ENCODE data around the gene GMPR2.

Gene GMPR2

DNA sequence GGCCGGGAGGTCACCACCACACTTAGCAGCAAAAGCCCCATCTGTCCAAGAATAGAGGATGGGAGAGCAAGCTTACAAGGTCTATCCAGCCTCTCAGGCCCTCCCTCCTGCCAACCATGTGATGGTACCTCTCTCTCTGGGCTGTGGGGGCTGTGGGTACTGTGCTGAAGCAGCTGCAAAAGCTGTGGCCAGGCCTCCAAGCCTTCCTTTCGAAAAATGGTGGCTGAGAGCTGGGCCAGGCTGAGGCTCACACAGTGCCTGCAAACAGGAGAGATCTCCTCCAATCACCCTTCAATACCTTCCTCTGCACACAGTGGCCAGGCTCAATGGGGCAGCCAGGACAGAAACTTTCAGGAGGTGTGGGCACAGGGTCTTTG, 45.2 kb upstream of the GMPR2 start:
- TF ChIP-seq, protein P1, sequence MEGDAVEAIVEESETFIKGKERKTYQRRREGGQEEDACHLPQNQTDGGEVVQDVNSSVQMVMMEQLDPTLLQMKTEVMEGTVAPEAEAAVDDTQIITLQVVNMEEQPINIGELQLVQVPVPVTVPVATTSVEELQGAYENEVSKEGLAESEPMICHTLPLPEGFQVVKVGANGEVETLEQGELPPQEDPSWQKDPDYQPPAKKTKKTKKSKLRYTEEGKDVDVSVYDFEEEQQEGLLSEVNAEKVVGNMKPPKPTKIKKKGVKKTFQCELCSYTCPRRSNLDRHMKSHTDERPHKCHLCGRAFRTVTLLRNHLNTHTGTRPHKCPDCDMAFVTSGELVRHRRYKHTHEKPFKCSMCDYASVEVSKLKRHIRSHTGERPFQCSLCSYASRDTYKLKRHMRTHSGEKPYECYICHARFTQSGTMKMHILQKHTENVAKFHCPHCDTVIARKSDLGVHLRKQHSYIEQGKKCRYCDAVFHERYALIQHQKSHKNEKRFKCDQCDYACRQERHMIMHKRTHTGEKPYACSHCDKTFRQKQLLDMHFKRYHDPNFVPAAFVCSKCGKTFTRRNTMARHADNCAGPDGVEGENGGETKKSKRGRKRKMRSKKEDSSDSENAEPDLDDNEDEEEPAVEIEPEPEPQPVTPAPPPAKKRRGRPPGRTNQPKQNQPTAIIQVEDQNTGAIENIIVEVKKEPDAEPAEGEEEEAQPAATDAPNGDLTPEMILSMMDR (conservative IDR thresholded peaks at IDR 0.05), result no peak
- peak overlapping the region; percentile 90 for H3K27ac ChIP-seq

DNA sequence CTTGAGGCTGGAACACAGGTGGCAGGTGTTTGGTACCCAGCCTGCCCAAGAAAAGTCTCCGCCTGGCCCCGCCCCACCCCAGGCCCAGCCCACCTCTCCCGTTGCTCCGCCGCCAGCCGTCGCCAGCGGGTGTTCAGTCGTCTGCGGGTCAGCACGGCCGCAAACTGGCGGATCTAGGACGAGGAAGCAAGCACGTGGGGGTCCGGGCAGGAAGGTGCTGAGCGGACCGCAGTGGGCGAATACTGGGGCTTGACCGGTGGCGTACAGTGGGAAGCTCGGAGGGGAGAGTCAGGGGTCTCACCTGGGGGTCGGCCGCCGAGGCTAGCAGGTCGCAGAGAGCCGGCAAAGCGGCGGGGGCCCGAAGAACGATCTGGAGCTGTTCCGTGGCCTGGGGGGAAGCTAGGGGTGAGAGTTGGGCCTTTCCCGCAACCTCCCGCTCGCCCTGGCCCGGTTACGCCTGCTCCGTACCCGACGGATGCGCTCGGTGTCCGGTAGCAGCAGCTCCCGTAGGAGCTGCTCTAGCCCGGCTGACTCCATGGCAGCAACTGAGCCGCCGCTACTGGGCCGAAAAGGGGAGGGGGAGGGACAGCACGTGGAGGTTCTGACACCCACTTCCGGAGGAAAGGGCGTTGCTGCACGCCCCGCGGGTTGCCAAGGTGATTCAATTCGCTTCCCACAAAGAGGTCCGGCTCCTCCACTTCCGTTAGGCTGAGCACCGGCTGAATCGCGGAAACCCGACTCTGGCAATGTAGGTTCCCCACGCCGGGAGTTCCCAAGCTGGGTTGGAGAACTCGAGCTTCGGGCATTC, 44.3 kb upstream of the GMPR2 start, which contains the start of gene IPO4:
IPO4 (minus strand) TSS at position 566 of the 808 bp plus-strand sequence; CDS start at position 537, 29 bp downstream.
- peak within 1 kb of the TSS; percentile 90 for H3K27ac ChIP-seq

DNA sequence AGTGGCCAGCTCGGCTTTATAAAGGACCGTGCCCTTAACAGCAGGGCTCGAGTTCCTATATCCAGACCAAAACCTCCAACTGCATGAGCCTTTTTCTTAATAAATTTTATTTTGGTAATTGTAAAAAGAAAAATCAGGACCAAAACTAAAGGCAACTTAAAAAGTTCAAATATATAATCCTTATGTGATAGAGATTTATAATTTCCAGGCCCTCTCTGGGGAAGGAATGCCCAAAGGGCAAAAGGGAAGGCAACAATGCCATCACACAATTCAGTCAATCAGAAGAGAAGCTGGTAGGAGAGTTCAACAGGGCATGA, 43.7 kb upstream of the GMPR2 start:
- H3K27ac ChIP-seq, result peak overlapping the region; percentile 90
- TF ChIP-seq, protein P1 (conservative IDR thresholded peaks at IDR 0.05), result no peak

More for the DNA sequence above, 44.3 kb upstream of the GMPR2 start, which contains the start of gene IPO4:
- TF ChIP-seq, protein P1 (conservative IDR thresholded peaks at IDR 0.05), result no peak

- H3K27ac ChIP-seq, result peak overlapping the region; percentile 90
- TF ChIP-seq, protein P1 (conservative IDR thresholded peaks at IDR 0.05), result no peak
These were observed 43.3 kb upstream of the GMPR2 start for GRCh38 chr14:24189460-24189859.

DNA sequence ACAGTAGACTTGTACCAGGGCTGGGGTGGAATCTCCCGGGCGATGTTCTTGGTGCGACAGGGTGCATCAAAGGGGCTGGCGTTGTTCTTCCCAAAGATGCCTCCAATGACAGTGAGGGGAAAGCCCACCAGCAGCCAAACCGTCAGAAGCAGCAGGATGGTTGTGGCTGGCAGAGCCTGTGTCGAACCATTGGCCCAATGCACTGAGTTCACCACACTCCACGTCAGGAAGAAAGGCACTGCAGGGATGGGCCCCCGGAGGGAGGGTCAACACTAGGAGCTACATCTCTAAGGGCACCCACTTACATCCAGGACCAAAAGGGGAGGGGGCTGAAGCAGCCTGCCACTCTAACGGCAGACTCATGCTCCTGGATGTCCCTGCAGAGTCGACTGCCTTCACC, 42.3 kb upstream of the GMPR2 start:
- H3K27ac ChIP-seq, result no peak overlapping the region
- TF ChIP-seq, protein P1 (conservative IDR thresholded peaks at IDR 0.05), result no peak

- TF ChIP-seq, protein P1 (conservative IDR thresholded peaks at IDR 0.05), result no peak
- no peak overlapping the region for H3K27ac ChIP-seq
These were observed 39.8 kb upstream of the GMPR2 start for GRCh38 chr14:24192933-24193332.

DNA sequence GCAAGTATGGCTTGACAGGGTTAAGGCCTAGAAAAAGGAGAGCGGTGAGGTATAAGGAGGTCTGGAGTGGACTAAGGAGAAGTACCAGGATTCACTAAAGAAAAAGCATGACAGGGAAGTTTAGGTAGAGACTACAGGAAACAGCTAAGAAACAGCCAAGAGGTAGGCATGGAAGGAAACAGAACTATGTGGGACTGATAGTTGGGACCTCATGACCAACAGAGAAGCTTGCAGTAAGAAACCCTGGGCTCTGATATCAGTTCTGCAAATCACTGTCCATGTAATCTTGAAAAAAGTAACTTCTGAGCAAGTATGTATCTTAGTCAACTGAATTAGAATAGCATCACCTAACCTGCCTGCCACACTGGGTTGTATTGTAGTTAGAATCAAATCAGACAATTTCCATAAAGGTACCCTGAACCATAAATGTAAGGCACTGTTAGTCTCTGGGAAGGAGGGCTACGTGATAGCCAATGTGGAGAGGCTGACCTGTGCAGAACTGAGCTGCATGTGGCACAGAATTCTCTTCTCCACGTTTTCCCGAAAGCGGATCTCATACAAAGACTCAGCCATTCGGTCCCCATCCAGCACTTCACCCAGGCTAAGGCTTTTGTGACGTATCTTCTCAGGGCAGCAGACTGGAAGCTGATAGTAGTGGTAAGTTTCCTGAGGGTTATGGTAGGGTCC, 38.4 kb upstream of the GMPR2 start:
- TF ChIP-seq, protein P1 (conservative IDR thresholded peaks at IDR 0.05), result no peak
- H3K27ac ChIP-seq, result peak overlapping the region; percentile 96
